SIG-M5 treated with dmso at 0.1 percent for 504 hours (cell line): ENCODE data around the gene NBPF20.
"Not testable (repeated sequence)": the region's sequence is repeated elsewhere in the genome, so short reads cannot be mapped to it uniquely, and the experiment has no call there.

Source experiments
- DNase-seq: peaks from one replicate; lab custom pipeline; 2025; ENCODE audit not compliant: unreplicated experiment; lab: John Stamatoyannopoulos, UW

Gene NBPF20

DNA sequence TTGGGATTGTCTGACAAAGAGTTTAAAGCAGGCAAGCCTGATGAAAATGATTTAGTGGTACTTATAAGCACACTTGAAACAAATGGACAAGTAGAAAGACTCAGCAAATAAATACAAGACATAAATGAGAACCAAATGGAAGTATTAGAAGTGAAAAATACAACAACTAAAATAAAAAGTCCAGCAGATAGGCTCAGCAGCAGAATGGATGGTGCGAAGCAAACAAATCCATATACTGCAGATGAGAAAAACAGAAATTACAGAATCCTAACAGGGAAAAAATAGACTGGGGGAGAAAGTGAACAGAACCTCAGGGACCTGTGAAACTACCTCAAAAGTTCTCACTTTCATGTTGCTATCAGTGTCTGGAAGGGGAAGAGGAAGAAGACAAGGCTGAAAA lies 3.9 kb upstream of the NBPF20 start:
- DNase-seq: not testable (repeated sequence)

DNA sequence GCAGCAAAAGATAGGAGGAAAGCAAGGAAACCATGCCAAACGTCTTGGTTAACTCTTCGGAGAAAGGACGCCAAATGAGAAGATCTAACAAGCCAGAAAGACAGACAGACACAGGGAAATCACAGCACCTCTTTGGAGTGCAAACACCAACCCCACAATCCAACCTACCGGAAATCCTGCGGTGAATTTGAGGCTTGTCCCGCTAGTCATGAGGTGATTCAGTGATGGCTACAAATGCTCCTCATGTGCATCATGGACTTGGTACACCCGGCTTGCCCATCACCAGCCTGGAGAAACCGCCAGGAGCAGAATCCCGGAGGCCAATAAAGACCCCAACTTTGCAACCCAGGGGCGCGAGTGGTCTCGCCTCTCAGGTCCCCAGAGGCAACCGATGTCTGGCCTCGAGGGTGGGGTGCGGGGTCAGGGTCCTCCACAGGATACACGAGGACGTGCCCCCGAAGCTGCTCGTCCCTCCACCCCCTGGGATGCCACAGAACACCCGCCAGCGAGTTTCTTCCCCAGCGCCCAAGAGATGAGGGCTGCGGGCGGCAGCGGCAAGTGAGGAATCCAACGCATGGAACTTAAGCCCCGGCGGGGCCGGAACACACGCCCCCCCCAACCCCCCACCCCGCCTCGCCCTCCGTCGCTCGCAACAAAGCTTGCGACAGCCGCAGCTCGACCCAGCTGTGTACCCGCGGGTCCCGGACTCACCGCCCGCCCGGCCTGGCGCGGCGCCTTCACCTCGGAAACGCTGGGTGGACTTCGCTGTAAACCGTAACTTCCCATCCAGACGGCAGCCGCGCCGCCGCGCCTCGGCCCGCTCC lies 579 bp downstream of the NBPF20 start:
- not testable (repeated sequence) for DNase-seq

DNA sequence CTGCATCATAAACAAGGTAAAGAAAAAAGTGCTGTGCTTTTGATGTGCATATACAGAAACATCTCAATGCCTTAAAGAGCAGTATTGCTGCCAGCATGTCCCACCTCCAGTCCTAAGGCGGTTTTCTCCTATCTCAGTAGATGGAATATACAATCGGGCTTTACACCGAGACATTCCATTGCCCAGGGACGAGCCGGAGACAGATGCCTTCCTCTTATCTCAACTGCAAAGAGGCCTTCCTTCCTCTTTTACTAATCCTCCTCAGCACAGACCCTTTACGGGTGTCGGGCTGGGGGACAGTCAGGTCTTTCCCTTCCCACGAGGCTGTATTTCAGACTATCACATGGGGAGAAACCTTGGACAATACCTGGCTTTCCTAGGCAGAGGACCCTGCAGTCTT lies 10.3 kb downstream of the NBPF20 start:
- DNase-seq: not testable (repeated sequence)

DNA sequence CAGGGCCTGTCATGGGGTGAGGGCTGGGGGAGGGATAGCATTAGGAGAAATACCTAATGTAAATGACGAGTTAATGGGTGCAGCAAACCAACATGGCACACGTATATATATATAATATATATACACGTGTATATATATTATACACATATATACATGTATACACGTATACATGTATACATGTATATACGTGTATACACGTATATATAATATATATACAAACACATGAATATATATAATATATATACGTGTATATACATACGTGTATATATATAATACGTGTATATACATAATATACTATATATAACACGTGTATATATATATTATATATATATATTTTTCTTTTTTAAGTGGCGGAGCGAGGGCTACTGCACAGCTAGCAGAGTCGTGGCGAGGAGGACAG lies 18.1 kb downstream of the NBPF20 start:
- DNase-seq: not testable (repeated sequence)

DNA sequence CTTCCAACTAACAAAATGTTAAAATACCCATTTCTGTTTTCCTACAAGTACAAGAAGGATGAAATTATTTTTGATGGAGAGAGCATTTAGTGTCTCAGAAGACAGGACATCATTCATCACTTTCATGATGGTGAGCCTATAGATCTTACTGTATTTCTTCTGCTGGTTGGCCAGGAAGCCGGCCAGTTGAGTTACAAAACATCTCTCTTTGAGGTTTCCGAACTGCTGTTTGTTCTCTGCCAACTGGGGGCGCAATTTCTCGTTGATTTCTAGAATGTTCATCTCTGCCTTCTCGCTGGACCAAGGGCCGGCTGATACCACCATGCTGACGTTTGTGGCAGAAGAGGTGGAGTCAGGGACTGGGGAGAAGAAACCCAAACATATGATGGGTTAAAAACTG lies 20.5 kb downstream of the NBPF20 start:
- not testable (repeated sequence) for DNase-seq

DNA sequence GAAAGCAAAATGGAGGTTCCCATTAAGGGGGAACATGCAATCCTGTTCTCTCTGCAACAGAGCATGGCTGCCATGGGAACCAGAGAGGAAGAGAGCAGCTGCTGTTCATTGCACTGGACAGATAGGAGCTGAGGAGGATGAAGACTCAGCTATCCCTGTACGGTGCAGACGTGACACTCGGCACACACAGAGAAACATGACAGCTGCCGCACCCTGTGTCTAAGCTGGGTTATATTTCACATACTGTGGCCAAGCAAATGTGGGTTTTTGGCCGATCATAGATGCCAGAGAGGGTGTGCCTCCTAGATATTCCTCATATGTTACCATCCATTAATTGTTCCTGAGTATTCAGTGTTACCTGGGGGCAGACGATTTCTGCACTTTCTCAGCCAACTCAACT lies 24.7 kb downstream of the NBPF20 start:
- not testable (repeated sequence) for DNase-seq
